Measurements from ENCODE around the gene CCDC146. TPM values are rescaled to one million over a fixed set of nuclear protein-coding genes. Genes with fewer than 3 reads are reported as not detected.

The CCDC146 gene
- total RNA-seq, 1 experiment from 2014 or later: 1.4 TPM

GRCh38 chr7:77306231-77307067, 184.0 kb downstream of the CCDC146 start:
- Mint-ChIP-seq H3K27ac (ENCODE audit: unreplicated experiment) (peak overlapping the region; percentile 55), H3K27me3 (ENCODE audit: insufficient read depth, unreplicated experiment) (no peaks in the 10 kb centered on the region), H3K4me1 (ENCODE audit: low read depth, unreplicated experiment) (peaks cover 10% of the 10 kb centered on the region), H3K36me3 (ENCODE audit: insufficient read depth, unreplicated experiment) (no peaks in the 10 kb centered on the region), H3K4me3 (ENCODE audit: unreplicated experiment) (no peak overlapping the region), H3K9me3 (ENCODE audit: unreplicated experiment) (peaks cover 37% of the 10 kb centered on the region)
- BruUV-seq (replicated peaks): no TSS peak
- POLR2A ChIA-PET: no interaction called here
- DNase-seq: peak in 1 of 2 experiments; percentile 13
- no peaks in the 10 kb centered on the region for H3K36me3 ChIP-seq (ENCODE audit: control insufficient read depth, insufficient read depth, low read length)
- no peaks in the 10 kb centered on the region for H3K27me3 ChIP-seq (replicated peaks; ENCODE audit: control insufficient read depth, insufficient read depth, low read length)
- no peak overlapping the region for H3K4me3 ChIP-seq (ENCODE audit: low read depth, low read length)
- intact Hi-C loops (cut with micrococcal nuclease; ENCODE audit: unreplicated experiment): no loop called here
- H3K4me1 ChIP-seq: peaks cover 6% of the 10 kb centered on the region
- no peak for TF ChIP-seq CTCF (IDR thresholded peaks at IDR 0.05; ENCODE audit: insufficient read depth in 1 of 2, low read depth in 1 of 2, low read length in 1 of 2, severe bottlenecking in 1 of 2, unreplicated experiment in 1 of 2)
- no peaks in the 10 kb centered on the region for H3K9me3 ChIP-seq
- CTCF ChIA-PET: interaction anchor here (0.8 kb wide), 1 partner anchor 25 kb away, joined by 5 read pairs; no protein-coding TSS in a partner anchor

- no peak for TF ChIP-seq CTCF (IDR thresholded peaks at IDR 0.05; ENCODE audit: insufficient read depth in 1 of 2, low read depth in 1 of 2, low read length in 1 of 2, severe bottlenecking in 1 of 2, unreplicated experiment in 1 of 2)
- Mint-ChIP-seq H3K4me1 (ENCODE audit: low read depth, unreplicated experiment) (peaks cover 10% of the 10 kb centered on the region), H3K27ac (ENCODE audit: unreplicated experiment) (no peak overlapping the region), H3K36me3 (ENCODE audit: insufficient read depth, unreplicated experiment) (no peaks in the 10 kb centered on the region), H3K4me3 (ENCODE audit: unreplicated experiment) (no peak overlapping the region), H3K27me3 (ENCODE audit: insufficient read depth, unreplicated experiment) (no peaks in the 10 kb centered on the region), H3K9me3 (ENCODE audit: unreplicated experiment) (peaks cover 25% of the 10 kb centered on the region)
- intact Hi-C loops (cut with micrococcal nuclease; ENCODE audit: unreplicated experiment): no loop called here
- no peaks in the 10 kb centered on the region for H3K9me3 ChIP-seq
- no TSS peak for BruUV-seq (replicated peaks)
- POLR2A ChIA-PET: no interaction called here
- H3K4me1 ChIP-seq: peaks cover 6% of the 10 kb centered on the region
- H3K4me3 ChIP-seq (ENCODE audit: low read depth, low read length): no peak overlapping the region
- CTCF ChIA-PET: no interaction called here
- peak in 1 of 2 experiments; percentile 54 for DNase-seq
- no peaks in the 10 kb centered on the region for H3K36me3 ChIP-seq (ENCODE audit: control insufficient read depth, insufficient read depth, low read length)
- no peaks in the 10 kb centered on the region for H3K27me3 ChIP-seq (replicated peaks; ENCODE audit: control insufficient read depth, insufficient read depth, low read length)
Observed at GRCh38 chr7:77308792-77309191, 186.4 kb downstream of the CCDC146 start.

DNA sequence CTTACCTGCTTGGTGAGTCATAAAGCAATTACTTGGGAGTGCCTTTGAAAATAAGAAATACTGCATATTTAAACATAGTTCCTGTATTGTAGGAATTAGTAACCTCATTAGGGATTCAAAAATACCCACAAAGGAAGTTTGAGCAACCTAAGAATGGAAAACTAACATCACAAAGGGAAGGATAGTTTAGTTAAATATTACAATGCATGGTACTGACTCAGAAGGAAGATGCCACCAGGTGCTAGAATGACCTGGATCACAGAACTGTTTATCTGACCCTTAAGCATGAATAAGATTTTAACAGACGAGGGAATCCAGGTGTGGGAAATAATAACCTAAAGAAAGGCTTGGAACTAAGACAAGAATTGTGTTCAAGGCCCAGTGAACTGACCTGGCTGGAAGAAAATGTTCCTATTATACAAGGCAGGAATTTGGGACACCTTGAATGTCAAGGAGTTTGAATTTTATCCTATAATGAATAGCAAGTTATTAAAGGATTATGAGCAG, 187.4 kb downstream of the CCDC146 start:
- Histone ChIP-seq H3K4me1 (peaks cover 6% of the 10 kb centered on the region), H3K27me3 (replicated peaks; ENCODE audit: control insufficient read depth, insufficient read depth, low read length) (no peaks in the 10 kb centered on the region), H3K9me3 (no peaks in the 10 kb centered on the region), H3K36me3 (ENCODE audit: control insufficient read depth, insufficient read depth, low read length) (no peaks in the 10 kb centered on the region), H3K4me3 (ENCODE audit: low read depth, low read length) (no peak overlapping the region)
- H3K27ac Mint-ChIP-seq (ENCODE audit: unreplicated experiment): no peak overlapping the region
- H3K27me3 Mint-ChIP-seq (ENCODE audit: insufficient read depth, unreplicated experiment): no peaks in the 10 kb centered on the region
- H3K4me3 Mint-ChIP-seq (ENCODE audit: unreplicated experiment): no peak overlapping the region
- BruUV-seq (replicated peaks): no TSS peak
- peaks cover 25% of the 10 kb centered on the region for H3K9me3 Mint-ChIP-seq (ENCODE audit: unreplicated experiment)
- intact Hi-C loops (cut with micrococcal nuclease; ENCODE audit: unreplicated experiment): no loop called here
- H3K4me1 Mint-ChIP-seq (ENCODE audit: low read depth, unreplicated experiment): peaks cover 10% of the 10 kb centered on the region
- ChIA-PET CTCF (no interaction called here), POLR2A (no interaction called here)
- no peak for TF ChIP-seq CTCF (IDR thresholded peaks at IDR 0.05; ENCODE audit: insufficient read depth in 1 of 2, low read depth in 1 of 2, low read length in 1 of 2, severe bottlenecking in 1 of 2, unreplicated experiment in 1 of 2)
- H3K36me3 Mint-ChIP-seq (ENCODE audit: insufficient read depth, unreplicated experiment): no peaks in the 10 kb centered on the region
- no peak for DNase-seq

Data from Caco-2 (cell line).